Stomach (tissue), 9 donors: ENCODE data around the gene LRP6. TPM values are rescaled to one million over a fixed set of nuclear protein-coding genes. Genes with fewer than 3 reads are reported as not detected.

Source experiments
- DNase-seq, 2 donors: peaks; one replicate each; pipeline versions ENCODE4 v3.0.0 to v3.0.0-alpha.2; 2013 to 2019
- H3K27ac ChIP-seq, 5 donors: fragments of 200-600 bp in 4 of 5; sonication (generic) in 4 of 5; one replicate each; pipeline ENCODE4 v1.5.1; 2013 to 2019; ENCODE audit warnings: mild to moderate bottlenecking in 1 of 5, moderate library complexity in 1 of 5
- H3K27me3 ChIP-seq, 3 donors: fragments of 200-600 bp; sonication (generic); one replicate each; pipeline ENCODE4 v1.5.1; 2017 to 2019; ENCODE audit warnings: mixed run types in 1 of 3
- H3K36me3 ChIP-seq, 4 donors: fragments of 200-600 bp; sonication (generic); 1 replicate in 3 of 4; 2 replicates in 1 of 4; pipeline ENCODE4 v1.5.1; 2016 to 2019
- H3K4me1 ChIP-seq, 4 donors: fragments of 200-600 bp; sonication (generic); one replicate each; pipeline ENCODE4 v1.5.1; 2016 to 2019
- H3K4me3 ChIP-seq, 4 donors: fragments of 200-600 bp; sonication (generic) in 3 of 4; one replicate each; pipeline ENCODE4 v1.5.1; 2016 to 2019; ENCODE audit warnings: mild to moderate bottlenecking in 1 of 4
- H3K9me3 ChIP-seq, 4 donors: fragments of 200-600 bp; sonication (generic); one replicate each; pipeline ENCODE4 v1.5.1; 2016 to 2019
- EP300 ChIP-seq: sonication (generic); formaldehyde crosslinking; IDR thresholded peaks from one replicate; pipeline ENCODE4 v1.6.1; 2017; ENCODE audit warnings: antibody characterized with exemption
- POLR2A ChIP-seq, 4 donors: fragments of 450-650 bp; IDR thresholded peaks; one replicate each; pipeline ENCODE4 v1.6.1; 2016; ENCODE audit warnings: antibody characterized with exemption in 4 of 4, control low read depth in 2 of 4, mild to moderate bottlenecking in 1 of 4, moderate library complexity in 1 of 4
- POLR2AphosphoS5 ChIP-seq, 3 donors: sonication (generic); formaldehyde crosslinking; IDR thresholded peaks; one replicate each; pipeline ENCODE4 v1.6.1; 2016; ENCODE audit warnings: antibody characterized with exemption in 3 of 3
- WGBS, 5 donors: extraction: QIAGEN DNeasy Blood & Tissue Kit in 3 of 5; methylation state at CpG; one replicate each; pipeline versions ENCODE4 v1.1.5 to v1.1.7; 2013 to 2018; 5-methylcytosine and 5-hydroxymethylcytosine counted together
- intact Hi-C: fragments of 100-400 bp; cut with DNase I; formaldehyde crosslinking; loops from one replicate; pipeline ENCODE4 v1.15.1; 2023; ENCODE audit warnings: low total_unique reads
- polyA plus RNA-seq, 3 donors: library from polyadenylated mRNA; stranded (reverse); fragments of 200-250 nt; gene quantifications; one replicate each; pipeline ENCODE4 v1.2.3, GENCODE V29; 2013
- total RNA-seq, 5 donors: library from RNA; depleted of rRNA; stranded (reverse); fragments of >200 nt; gene quantifications; one replicate each; pipeline versions ENCODE4 v1.1.0 to v1.2.3, GENCODE V29; 2014 to 2016
- TF ChIP-seq, protein P1 (sequence below), 7 experiments: fragments of 450-650 bp in 4 of 7; fragments of 200-600 bp in 3 of 7; sonication (generic) in 3 of 7; IDR thresholded peaks; one replicate each; pipeline ENCODE4 v1.5.1; 2016 to 2019; ENCODE audit warnings: antibody characterized with exemption in 7 of 7, control low read depth in 2 of 7, mild to moderate bottlenecking in 1 of 7
- donor health status: healthy with polysubstance abuse.
- donor health status: Bipolar disorder and iron deficiency.
- donor health status: healthy.

The LRP6 gene
- total and polyA plus RNA-seq, 8 donors: 2.7 to 113 (median 36.8) TPM

DNA sequence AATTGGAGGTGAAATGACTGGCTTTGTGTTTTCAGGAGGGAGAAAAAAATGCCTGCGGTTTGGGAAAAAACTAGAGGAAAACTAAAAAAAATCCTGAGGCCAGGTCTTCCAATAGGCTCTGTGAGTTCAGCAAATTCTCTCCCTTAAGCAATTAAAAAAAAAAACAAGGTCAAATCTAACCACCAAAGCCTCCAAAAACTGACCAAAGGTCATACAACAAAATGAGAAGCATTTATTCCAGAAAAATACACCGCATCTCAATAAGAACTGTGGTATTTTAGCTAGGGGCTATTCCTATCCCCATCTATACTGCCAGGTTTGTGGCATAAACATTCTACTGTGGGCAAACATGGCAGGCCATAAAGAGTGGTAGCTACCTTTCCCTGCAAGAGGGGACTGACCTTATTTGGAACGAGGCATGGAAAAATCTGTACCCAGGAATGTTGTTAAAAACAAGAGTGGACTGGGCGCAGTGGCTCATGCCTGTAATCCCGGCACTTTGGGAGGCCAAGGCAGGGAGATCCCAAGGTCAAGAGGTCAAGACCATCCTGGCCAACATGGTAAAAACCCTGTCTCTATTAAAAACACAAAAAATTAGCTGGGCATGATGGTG lies 60.0 kb downstream of the LRP6 start:
- TF ChIP-seq, protein P1, sequence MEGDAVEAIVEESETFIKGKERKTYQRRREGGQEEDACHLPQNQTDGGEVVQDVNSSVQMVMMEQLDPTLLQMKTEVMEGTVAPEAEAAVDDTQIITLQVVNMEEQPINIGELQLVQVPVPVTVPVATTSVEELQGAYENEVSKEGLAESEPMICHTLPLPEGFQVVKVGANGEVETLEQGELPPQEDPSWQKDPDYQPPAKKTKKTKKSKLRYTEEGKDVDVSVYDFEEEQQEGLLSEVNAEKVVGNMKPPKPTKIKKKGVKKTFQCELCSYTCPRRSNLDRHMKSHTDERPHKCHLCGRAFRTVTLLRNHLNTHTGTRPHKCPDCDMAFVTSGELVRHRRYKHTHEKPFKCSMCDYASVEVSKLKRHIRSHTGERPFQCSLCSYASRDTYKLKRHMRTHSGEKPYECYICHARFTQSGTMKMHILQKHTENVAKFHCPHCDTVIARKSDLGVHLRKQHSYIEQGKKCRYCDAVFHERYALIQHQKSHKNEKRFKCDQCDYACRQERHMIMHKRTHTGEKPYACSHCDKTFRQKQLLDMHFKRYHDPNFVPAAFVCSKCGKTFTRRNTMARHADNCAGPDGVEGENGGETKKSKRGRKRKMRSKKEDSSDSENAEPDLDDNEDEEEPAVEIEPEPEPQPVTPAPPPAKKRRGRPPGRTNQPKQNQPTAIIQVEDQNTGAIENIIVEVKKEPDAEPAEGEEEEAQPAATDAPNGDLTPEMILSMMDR (IDR thresholded peaks at IDR 0.05): no peak
- TF ChIP-seq POLR2A (IDR thresholded peaks at IDR 0.05) (no peak), EP300 (no peak), POLR2AphosphoS5 (IDR thresholded peaks at IDR 0.05) (no peak)
- intact Hi-C loops: no loop called here
- no peak overlapping the region for H3K4me3 ChIP-seq
- H3K27me3 ChIP-seq: no peaks in the 10 kb centered on the region
- H3K4me1 ChIP-seq: peaks cover 0 to 31% (median 11%) of the 10 kb centered on the region in 4 donors
- H3K27ac ChIP-seq: no peak overlapping the region
- no peaks in the 10 kb centered on the region for H3K9me3 ChIP-seq
- DNase-seq: no peak
- WGBS, 5 donors: 85 to 93% (median 91%) methylated on average over 5 of the region's 5 CpGs
- peaks cover 5 to 6% (median 5%) of the 10 kb centered on the region in 4 donors for H3K36me3 ChIP-seq

DNA sequence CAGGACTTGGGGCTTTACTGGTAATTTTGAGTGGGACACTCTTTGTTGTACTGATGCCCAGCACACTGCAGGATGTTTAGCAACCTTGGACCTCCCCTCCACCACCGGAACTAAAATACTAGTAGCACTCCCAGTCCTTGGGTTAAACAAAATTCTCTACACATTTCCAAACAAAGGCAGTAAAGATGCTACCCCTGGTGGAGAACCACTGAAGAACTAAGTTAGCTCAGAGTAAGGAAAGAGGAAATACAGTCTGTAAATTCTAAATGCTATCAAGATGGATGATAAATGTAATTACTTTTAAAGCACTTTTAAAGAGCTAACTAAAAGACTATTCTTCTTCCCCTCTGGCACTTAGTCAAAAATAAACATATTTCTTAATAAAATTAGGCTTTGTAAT lies 64.1 kb downstream of the LRP6 start:
- TF ChIP-seq EP300: no peak
- no peak for TF ChIP-seq POLR2AphosphoS5 (IDR thresholded peaks at IDR 0.05)
- 55 to 67% (median 64%) methylated on average over 1 of the region's 1 CpG for WGBS, 5 donors
- peaks cover 0 to 17% (median 6%) of the 10 kb centered on the region in 4 donors for H3K4me1 ChIP-seq
- intact Hi-C loops: no loop called here
- H3K9me3 ChIP-seq: peaks cover 0 to 5% (median 2%) of the 10 kb centered on the region in 4 donors
- H3K27ac ChIP-seq: no peak overlapping the region
- H3K36me3 ChIP-seq: peaks cover 5 to 13% (median 12%) of the 10 kb centered on the region in 4 donors
- H3K27me3 ChIP-seq: no peaks in the 10 kb centered on the region
- DNase-seq: no peak
- no peak overlapping the region for H3K4me3 ChIP-seq

DNA sequence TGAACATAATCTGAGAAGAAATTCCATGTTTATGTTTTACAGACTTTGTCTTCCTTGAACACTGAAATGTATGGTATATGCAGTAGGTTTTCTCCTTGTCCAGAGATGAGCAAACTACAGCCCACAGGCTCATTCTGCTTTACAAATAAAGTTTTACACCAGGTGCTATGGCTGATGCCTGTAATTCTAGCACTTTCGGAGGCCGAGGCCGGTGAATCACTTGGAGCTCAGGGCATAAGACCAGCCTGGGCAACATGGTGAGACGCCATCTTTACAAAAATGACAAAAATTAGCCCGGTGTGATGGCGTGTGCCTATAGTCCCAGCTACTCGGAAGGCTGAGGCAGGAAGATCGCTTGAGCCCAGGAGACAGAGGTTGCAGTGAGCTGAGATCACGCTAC lies 64.7 kb downstream of the LRP6 start:
- 89 to 97% (median 94%) methylated on average over 9 of the region's 9 CpGs for WGBS, 5 donors
- H3K4me1 ChIP-seq: peaks cover 0 to 10% (median 3%) of the 10 kb centered on the region in 4 donors
- TF ChIP-seq EP300 (no peak), POLR2AphosphoS5 (IDR thresholded peaks at IDR 0.05) (no peak), POLR2A (IDR thresholded peaks at IDR 0.05) (no peak)
- TF ChIP-seq, protein P1 (IDR thresholded peaks at IDR 0.05): no peak
- H3K36me3 ChIP-seq: peaks cover 5 to 13% (median 12%) of the 10 kb centered on the region in 4 donors
- peaks cover 0 to 7% (median 2%) of the 10 kb centered on the region in 4 donors for H3K9me3 ChIP-seq
- H3K4me3 ChIP-seq: no peak overlapping the region
- H3K27ac ChIP-seq: no peak overlapping the region
- intact Hi-C loops: no loop called here
- H3K27me3 ChIP-seq: no peaks in the 10 kb centered on the region
- no peak for DNase-seq

DNA sequence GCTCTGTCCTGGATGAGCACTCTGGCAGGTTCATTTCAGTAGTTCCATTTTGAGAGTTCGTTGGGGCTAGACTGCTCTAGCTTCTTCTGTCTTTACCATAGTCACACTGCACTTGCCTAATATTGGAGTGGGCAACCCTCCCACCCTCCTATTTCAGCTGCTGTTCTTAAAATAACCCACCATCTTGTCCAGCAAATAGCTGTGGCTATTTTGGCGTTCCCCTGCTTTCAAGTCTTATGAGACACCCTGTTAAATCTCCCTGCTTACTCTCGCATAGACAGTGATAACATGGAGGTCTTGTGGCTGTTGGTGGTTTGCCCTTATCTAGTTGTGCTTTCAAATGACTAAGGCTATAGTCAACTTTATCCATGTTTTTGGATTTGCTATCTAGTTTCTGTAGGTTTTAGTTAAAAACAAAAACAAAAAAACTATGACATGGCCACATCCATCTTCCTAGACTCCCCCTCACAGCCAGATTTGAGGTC lies 65.5 kb downstream of the LRP6 start:
- H3K4me3 ChIP-seq: no peak overlapping the region
- H3K4me1 ChIP-seq: peaks cover 0 to 5% (median 0%) of the 10 kb centered on the region in 4 donors
- H3K36me3 ChIP-seq: peaks cover 5 to 13% (median 12%) of the 10 kb centered on the region in 4 donors
- TF ChIP-seq EP300 (no peak), POLR2AphosphoS5 (IDR thresholded peaks at IDR 0.05) (no peak), POLR2A (IDR thresholded peaks at IDR 0.05) (no peak)
- TF ChIP-seq, protein P1 (IDR thresholded peaks at IDR 0.05): no peak
- DNase-seq: no peak
- WGBS, 5 donors: 83 to 89% (median 85%) methylated on average over 3 of the region's 3 CpGs
- H3K9me3 ChIP-seq: peaks cover 0 to 7% (median 2%) of the 10 kb centered on the region in 4 donors
- H3K27me3 ChIP-seq: no peaks in the 10 kb centered on the region
- intact Hi-C loops: no loop called here
- no peak overlapping the region for H3K27ac ChIP-seq

DNA sequence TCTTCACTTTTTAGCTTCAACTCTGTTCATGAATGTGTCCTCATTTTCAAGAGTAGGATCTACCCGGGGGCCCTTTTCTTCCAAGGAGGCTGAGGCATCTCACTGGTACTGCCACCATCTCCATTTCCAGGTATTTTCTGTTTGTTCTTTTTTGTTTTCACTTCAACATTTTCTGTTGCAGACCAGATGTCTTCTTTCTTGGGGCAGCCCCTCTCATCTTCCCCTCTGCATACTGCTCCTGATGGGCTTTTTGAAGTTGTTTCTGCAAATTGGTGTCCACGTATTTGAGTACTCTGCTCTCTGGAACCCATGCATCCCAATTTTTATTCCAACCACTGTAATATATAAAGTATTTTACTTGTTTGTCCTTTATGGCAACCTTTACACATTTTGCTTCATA lies 66.5 kb downstream of the LRP6 start:
- WGBS, 5 donors: 91 to 98% (median 95%) methylated on average over 2 of the region's 2 CpGs
- no peak overlapping the region for H3K27ac ChIP-seq
- intact Hi-C loops: no loop called here
- peaks cover 0 to 5% (median 0%) of the 10 kb centered on the region in 4 donors for H3K4me1 ChIP-seq
- no peak for DNase-seq
- TF ChIP-seq POLR2A (IDR thresholded peaks at IDR 0.05): no peak
- TF ChIP-seq, protein P1 (IDR thresholded peaks at IDR 0.05): no peak
- H3K4me3 ChIP-seq: no peak overlapping the region
- H3K36me3 ChIP-seq: peaks cover 5 to 13% (median 12%) of the 10 kb centered on the region in 4 donors
- H3K9me3 ChIP-seq: peaks cover 0 to 7% (median 2%) of the 10 kb centered on the region in 4 donors
- no peaks in the 10 kb centered on the region for H3K27me3 ChIP-seq
